K562 (cell line): ENCODE data around the gene NMT1. TPM values are rescaled to one million over a fixed set of nuclear protein-coding genes. Genes with fewer than 3 reads are reported as not detected.

Source experiments
- DACH1 ChIP-seq: fragments of 450-650 bp; IDR thresholded peaks from 2 replicates; pipeline ENCODE4 v1.6.1; 2018; ENCODE audit not compliant: partially characterized antibody
- KDM1A ChIP-seq, 2 experiments: fragments of 450-650 bp; IDR thresholded peaks; 2 replicates each; pipeline ENCODE4 v1.6.1; 2016; ENCODE audit warnings: mild to moderate bottlenecking in 2 of 2
- NCOA6 ChIP-seq: fragments of 450-650 bp; IDR thresholded peaks from 2 replicates; pipeline ENCODE4 v1.6.1; 2017; ENCODE audit warnings: mild to moderate bottlenecking
- NFIC ChIP-seq: fragments of 450-650 bp; IDR thresholded peaks from 2 replicates; pipeline ENCODE4 v1.6.1; 2017; ENCODE audit warnings: mild to moderate bottlenecking, inconsistent platforms
- POLR3G ChIP-seq: IDR thresholded peaks from 2 replicates; pipeline ENCODE4 v1.6.1; 2011; ENCODE audit not compliant: insufficient read length, insufficient replicate concordance; ENCODE audit errors: extremely low read depth
- RB1 ChIP-seq: fragments of 450-650 bp; IDR thresholded peaks from 2 replicates; pipeline ENCODE4 v1.6.1; 2017; ENCODE audit warnings: low read depth, mild to moderate bottlenecking
- RBFOX2 ChIP-seq: fragments of 200-400 bp; formaldehyde crosslinking; IDR thresholded peaks from 2 replicates; pipeline ENCODE4 v1.6.1; 2017; ENCODE audit warnings: low read depth, mild to moderate bottlenecking, low read length, moderate library complexity
- RUNX1 ChIP-seq: sonication (generic); IDR thresholded peaks from 2 replicates; pipeline ENCODE4 v1.6.1; 2016; ENCODE audit warnings: antibody characterized with exemption, low read depth
- ZFX ChIP-seq: sonication (generic); formaldehyde crosslinking; IDR thresholded peaks from 2 replicates; pipeline ENCODE4 v1.8.0; 2022; ENCODE audit warnings: mild to moderate bottlenecking, missing genetic modification reagents, moderate library complexity
- ZNF121 ChIP-seq: sonication (generic); formaldehyde crosslinking; conservative IDR thresholded peaks from 2 replicates; pipeline ENCODE4 v1.8.0; 2022; ENCODE audit warnings: missing genetic modification reagents
- ZNF263 ChIP-seq: sonication (generic); formaldehyde crosslinking; IDR thresholded peaks from 2 replicates; pipeline ENCODE4 v1.8.0; 2022; ENCODE audit warnings: mild to moderate bottlenecking, missing genetic modification reagents, borderline replicate concordance
- ZNF79 ChIP-seq: fragments of 250-450 bp; sonication (Bioruptor Pico); IDR thresholded peaks from 2 replicates; pipeline ENCODE4 v1.4.0; 2020; ENCODE audit warnings: low read depth, mild to moderate bottlenecking, moderate library complexity
- polyA plus RNA-seq, 8 experiments: library from polyadenylated mRNA; depleted of rRNA in 4 of 8; stranded (reverse) in 5 of 8; unstranded in 3 of 8; fragments of >200 nt; fragmentation: Nextera tagmentation in 2 of 8; fragmentation: Illumina TruSeq in 1 of 8; extraction: Ambion mirVana in 2 of 8; extraction: Trizol in 1 of 8; gene quantifications; 2 replicates each; pipeline versions ENCODE4 v1.2.1 to v1.2.3, GENCODE V29; 2011 to 2014; ENCODE audit warnings: inconsistent platforms in 1 of 8, missing spikeins in 1 of 8
- total RNA-seq, 7 experiments: library from RNA; depleted of rRNA in 6 of 7; stranded (reverse); fragments of >200 nt in 6 of 7; fragmentation: Illumina TruSeq in 2 of 7; extraction: Trizol in 2 of 7; gene quantifications; 2 replicates each; pipeline versions ENCODE4 v1.2.1 to v1.2.3, GENCODE V29; 2011 to 2021; ENCODE audit warnings: low replicate concordance in 1 of 7
- TF ChIP-seq, protein P1 (sequence below): fragments of 250-450 bp; sonication (Bioruptor Pico); IDR thresholded peaks from 2 replicates; pipeline ENCODE4 v1.5.0; 2021
- TF ChIP-seq, protein P2 (sequence below): fragments of 250-450 bp; sonication (Bioruptor Pico); IDR thresholded peaks from 2 replicates; pipeline ENCODE4 v1.4.0; 2020; ENCODE audit warnings: mild to moderate bottlenecking, moderate library complexity, borderline replicate concordance
- TF ChIP-seq, protein P3 (sequence below), 2 experiments: fragments of 450-650 bp in 1 of 2; sonication (generic) in 1 of 2; formaldehyde crosslinking in 1 of 2; IDR thresholded peaks; 2 replicates each; pipeline versions ENCODE4 v1.7.1 to v1.9.0; 2016 to 2022; ENCODE audit warnings: inconsistent platforms in 1 of 2, mild to moderate bottlenecking in 1 of 2, missing genetic modification reagents in 1 of 2

NMT1 gene
- total and polyA plus RNA-seq, 9 of the 15 experiments (the other 6 are each of a cell fraction or from before 2014, with no cell fraction given): 86.7 to 569 (median 213) TPM

DNA sequence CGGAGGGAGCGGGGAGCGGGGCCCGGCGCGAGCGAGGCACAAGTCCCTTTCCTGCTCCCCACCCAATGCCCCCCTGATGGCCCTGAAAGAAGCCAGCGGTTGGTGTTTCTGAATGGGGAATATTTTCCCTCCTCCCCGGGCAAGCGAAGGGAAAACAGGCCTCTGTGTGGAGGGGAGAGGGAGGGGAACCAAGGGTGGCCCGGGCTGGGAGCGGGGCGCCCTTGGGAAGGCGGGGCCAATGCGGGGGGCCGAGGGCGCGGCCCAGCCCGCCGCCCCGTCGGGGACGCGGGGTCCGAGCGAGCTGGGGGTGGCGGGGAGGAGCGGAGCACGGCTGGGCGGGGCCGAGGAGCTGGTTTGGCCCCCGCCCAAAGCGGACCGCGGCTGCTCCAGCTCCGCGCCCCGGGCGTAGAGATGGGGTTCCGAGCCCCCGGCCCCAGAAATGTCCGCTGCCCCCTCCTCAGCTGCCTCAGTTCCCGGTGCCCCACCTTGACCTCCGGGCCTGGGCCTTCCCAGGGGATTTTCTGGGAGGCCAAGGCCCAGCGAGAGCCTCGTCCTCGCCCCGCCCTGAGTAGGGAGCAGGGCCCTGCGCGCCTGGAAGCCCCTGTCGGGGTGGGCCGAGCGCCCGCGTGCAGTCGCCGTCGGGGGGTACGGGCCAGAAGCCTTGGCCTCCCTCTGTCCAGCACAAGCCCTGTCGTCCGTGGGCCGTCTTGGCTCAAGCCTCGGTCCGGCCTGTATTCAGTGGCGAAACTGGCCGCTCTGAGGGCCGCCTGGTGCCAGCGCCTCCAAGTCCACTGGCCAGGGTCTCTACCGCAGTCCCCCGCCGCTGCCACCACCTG is 83.3 kb downstream of the NMT1 start (continued):
- TF ChIP-seq DACH1: no peak
- TF ChIP-seq, protein P1, sequence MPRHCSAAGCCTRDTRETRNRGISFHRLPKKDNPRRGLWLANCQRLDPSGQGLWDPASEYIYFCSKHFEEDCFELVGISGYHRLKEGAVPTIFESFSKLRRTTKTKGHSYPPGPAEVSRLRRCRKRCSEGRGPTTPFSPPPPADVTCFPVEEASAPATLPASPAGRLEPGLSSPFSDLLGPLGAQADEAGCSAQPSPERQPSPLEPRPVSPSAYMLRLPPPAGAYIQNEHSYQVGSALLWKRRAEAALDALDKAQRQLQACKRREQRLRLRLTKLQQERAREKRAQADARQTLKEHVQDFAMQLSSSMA (CRISPR knock-in tag): peak; percentile 73; the same call in 1 of the 2 replicates
- 0 out of 2 replicates have a peak, but pooled peaks have one; percentile 28 for TF ChIP-seq RB1
- TF ChIP-seq ZFX (CRISPR knock-in tag): peak; percentile 78
- no peak for TF ChIP-seq ZNF121 (CRISPR knock-in tag)
- TF ChIP-seq, protein P2, sequence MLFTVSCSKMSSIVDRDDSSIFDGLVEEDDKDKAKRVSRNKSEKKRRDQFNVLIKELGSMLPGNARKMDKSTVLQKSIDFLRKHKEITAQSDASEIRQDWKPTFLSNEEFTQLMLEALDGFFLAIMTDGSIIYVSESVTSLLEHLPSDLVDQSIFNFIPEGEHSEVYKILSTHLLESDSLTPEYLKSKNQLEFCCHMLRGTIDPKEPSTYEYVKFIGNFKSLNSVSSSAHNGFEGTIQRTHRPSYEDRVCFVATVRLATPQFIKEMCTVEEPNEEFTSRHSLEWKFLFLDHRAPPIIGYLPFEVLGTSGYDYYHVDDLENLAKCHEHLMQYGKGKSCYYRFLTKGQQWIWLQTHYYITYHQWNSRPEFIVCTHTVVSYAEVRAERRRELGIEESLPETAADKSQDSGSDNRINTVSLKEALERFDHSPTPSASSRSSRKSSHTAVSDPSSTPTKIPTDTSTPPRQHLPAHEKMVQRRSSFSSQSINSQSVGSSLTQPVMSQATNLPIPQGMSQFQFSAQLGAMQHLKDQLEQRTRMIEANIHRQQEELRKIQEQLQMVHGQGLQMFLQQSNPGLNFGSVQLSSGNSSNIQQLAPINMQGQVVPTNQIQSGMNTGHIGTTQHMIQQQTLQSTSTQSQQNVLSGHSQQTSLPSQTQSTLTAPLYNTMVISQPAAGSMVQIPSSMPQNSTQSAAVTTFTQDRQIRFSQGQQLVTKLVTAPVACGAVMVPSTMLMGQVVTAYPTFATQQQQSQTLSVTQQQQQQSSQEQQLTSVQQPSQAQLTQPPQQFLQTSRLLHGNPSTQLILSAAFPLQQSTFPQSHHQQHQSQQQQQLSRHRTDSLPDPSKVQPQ (CRISPR knock-in tag): no peak
- TF ChIP-seq POLR3G: no peak
- TF ChIP-seq, protein P3, sequence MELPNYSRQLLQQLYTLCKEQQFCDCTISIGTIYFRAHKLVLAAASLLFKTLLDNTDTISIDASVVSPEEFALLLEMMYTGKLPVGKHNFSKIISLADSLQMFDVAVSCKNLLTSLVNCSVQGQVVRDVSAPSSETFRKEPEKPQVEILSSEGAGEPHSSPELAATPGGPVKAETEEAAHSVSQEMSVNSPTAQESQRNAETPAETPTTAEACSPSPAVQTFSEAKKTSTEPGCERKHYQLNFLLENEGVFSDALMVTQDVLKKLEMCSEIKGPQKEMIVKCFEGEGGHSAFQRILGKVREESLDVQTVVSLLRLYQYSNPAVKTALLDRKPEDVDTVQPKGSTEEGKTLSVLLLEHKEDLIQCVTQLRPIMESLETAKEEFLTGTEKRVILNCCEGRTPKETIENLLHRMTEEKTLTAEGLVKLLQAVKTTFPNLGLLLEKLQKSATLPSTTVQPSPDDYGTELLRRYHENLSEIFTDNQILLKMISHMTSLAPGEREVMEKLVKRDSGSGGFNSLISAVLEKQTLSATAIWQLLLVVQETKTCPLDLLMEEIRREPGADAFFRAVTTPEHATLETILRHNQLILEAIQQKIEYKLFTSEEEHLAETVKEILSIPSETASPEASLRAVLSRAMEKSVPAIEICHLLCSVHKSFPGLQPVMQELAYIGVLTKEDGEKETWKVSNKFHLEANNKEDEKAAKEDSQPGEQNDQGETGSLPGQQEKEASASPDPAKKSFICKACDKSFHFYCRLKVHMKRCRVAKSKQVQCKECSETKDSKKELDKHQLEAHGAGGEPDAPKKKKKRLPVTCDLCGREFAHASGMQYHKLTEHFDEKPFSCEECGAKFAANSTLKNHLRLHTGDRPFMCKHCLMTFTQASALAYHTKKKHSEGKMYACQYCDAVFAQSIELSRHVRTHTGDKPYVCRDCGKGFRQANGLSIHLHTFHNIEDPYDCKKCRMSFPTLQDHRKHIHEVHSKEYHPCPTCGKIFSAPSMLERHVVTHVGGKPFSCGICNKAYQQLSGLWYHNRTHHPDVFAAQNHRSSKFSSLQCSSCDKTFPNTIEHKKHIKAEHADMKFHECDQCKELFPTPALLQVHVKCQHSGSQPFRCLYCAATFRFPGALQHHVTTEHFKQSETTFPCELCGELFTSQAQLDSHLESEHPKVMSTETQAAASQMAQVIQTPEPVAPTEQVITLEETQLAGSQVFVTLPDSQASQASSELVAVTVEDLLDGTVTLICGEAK (IDR thresholded peaks at IDR 0.05): no peak
- TF ChIP-seq, protein P3 (CRISPR knock-in tag; IDR thresholded peaks at IDR 0.05): no peak
- peak; percentile 58 for TF ChIP-seq RBFOX2
- no peak for TF ChIP-seq ZNF79 (CRISPR knock-in tag)
- TF ChIP-seq NCOA6: peak; percentile 62; the same call in 1 of the 2 replicates
- 0 out of 2 replicates have a peak, but pooled peaks have one; percentile 51 for TF ChIP-seq ZNF263 (CRISPR knock-in tag)
- TF ChIP-seq RUNX1: no peak
- 0 out of 4 replicates have a peak, but pooled peaks of 1 of the 2 experiments have one; percentile 30 for TF ChIP-seq KDM1A (IDR thresholded peaks at IDR 0.05)
- peak; percentile 75 for TF ChIP-seq NFIC
